ENCODE data around the gene LHX3. TPM values are rescaled to one million over a fixed set of nuclear protein-coding genes. Genes with fewer than 3 reads are reported as not detected.

Gene LHX3
- total RNA-seq, 2 donors from 2014 or later = 1.3 TPM; not detected in 1

DNA sequence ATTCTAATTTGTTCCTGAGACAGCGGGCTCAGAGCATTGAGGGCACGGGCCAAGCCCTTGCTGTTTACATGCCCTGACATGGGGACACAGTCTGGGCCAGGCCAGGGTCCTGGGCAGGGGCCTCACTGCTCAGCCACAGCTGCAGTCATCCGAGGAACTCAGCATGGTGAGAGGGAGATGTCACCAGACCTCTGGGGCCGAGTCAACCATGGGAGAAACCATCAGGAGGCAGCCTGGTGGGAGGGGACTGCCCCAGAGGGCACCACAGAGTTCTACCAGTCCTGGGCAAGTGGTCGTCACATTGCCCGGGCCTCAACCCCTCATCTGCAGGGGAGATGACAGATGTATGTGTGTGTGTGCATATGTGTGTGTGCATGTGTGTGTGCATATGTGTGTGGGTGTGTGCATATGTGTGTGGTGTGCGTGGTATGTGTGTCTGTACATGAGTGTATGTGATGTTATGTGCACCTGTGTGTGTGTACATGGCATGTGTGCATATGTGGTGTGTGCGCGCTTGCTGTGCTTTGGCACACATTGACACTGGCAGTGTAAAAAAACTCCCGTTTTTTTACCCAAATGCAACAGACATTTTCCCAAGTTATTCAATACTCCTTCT lies 43.8 kb downstream of the LHX3 start:
- Histone ChIP-seq H3K36me3 (no peaks in the 10 kb centered on the region), H3K4me3 (no peak overlapping the region), H3K4me1 (replicated peaks) (no peaks in the 10 kb centered on the region), H3K27ac (no peak overlapping the region), H3K9me3 (no peaks in the 10 kb centered on the region), H3K27me3 (replicated peaks; ENCODE audit: insufficient read depth) (peaks cover 6% of the 10 kb centered on the region)
- intact Hi-C loops (cut with DNase I) = no loop called here
- DNase-seq (ENCODE audit: low spot score) = no peak
- TF ChIP-seq POLR2AphosphoS5 (IDR thresholded peaks at IDR 0.05) (no peak), POLR2A (IDR thresholded peaks at IDR 0.05) (no peak)
- TF ChIP-seq, protein P1, sequence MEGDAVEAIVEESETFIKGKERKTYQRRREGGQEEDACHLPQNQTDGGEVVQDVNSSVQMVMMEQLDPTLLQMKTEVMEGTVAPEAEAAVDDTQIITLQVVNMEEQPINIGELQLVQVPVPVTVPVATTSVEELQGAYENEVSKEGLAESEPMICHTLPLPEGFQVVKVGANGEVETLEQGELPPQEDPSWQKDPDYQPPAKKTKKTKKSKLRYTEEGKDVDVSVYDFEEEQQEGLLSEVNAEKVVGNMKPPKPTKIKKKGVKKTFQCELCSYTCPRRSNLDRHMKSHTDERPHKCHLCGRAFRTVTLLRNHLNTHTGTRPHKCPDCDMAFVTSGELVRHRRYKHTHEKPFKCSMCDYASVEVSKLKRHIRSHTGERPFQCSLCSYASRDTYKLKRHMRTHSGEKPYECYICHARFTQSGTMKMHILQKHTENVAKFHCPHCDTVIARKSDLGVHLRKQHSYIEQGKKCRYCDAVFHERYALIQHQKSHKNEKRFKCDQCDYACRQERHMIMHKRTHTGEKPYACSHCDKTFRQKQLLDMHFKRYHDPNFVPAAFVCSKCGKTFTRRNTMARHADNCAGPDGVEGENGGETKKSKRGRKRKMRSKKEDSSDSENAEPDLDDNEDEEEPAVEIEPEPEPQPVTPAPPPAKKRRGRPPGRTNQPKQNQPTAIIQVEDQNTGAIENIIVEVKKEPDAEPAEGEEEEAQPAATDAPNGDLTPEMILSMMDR (IDR thresholded peaks at IDR 0.05) = no peak
- 78% methylated on average over 10 of the region's 10 CpGs for WGBS

DNA sequence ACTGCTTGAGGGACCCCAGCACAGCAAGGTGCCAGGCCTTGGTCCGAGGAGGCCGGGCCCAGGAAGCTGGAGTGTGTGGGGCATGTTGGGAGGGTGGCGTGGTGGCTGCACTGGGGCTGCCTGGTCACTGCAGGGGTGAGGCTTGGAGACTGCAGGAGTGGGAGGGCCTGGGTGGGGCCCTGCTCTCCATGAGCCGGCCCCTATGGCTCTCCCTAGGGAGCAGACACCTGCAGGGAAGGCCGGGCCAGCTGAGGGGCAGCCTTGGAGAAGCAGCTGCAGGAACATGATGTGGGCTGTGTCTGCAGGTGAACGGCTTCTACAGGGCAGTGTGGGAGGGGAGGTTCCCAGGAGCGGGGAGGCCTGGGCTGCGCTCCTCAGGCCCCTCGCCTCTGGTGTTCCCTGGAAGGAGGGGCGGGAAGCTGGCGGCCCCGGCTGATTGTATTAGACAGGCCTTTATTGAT lies 44.5 kb downstream of the LHX3 start:
- whole genome bisulfite sequencing = 76% methylated on average over 11 of the region's 12 CpGs
- no peak overlapping the region for H3K27ac ChIP-seq
- DNase-seq (ENCODE audit: low spot score) = no peak
- H3K9me3 ChIP-seq = no peaks in the 10 kb centered on the region
- intact Hi-C loops (cut with DNase I) = no loop called here
- no peak overlapping the region for H3K4me3 ChIP-seq
- peaks cover 9% of the 10 kb centered on the region for H3K27me3 ChIP-seq (replicated peaks; ENCODE audit: insufficient read depth)
- H3K36me3 ChIP-seq = no peaks in the 10 kb centered on the region
- TF ChIP-seq POLR2A (IDR thresholded peaks at IDR 0.05) (no peak), POLR2AphosphoS5 (IDR thresholded peaks at IDR 0.05) (no peak)
- TF ChIP-seq, protein P1 (IDR thresholded peaks at IDR 0.05) = no peak
- no peaks in the 10 kb centered on the region for H3K4me1 ChIP-seq (replicated peaks)

DNA sequence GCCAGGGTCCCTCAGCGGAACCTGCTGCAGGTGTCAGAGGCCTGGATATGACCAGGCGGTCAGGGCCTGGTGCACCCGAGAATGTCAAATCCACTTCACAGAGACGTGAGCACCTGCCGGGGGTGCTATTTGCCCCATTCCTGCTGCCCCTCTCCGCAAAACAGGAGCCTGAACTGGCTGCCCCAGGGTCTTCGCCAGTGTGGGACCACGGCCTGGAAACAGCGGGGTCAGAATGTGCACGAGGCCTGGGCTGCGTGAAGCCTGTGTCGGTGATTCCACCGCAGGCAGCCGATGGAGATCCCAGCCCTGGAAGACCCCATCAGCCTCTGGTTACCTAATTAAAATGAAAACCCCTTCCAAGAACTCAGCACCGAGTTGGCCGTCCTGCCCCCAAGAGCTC lies 45.1 kb downstream of the LHX3 start:
- peaks cover 11% of the 10 kb centered on the region for H3K27me3 ChIP-seq (replicated peaks; ENCODE audit: insufficient read depth)
- intact Hi-C loops (cut with DNase I) = no loop called here
- DNase-seq (ENCODE audit: low spot score) = no peak
- no peak overlapping the region for H3K27ac ChIP-seq
- no peak for TF ChIP-seq POLR2AphosphoS5 (IDR thresholded peaks at IDR 0.05)
- H3K9me3 ChIP-seq = no peaks in the 10 kb centered on the region
- no peaks in the 10 kb centered on the region for H3K36me3 ChIP-seq
- no peak overlapping the region for H3K4me3 ChIP-seq
- H3K4me1 ChIP-seq (replicated peaks) = no peaks in the 10 kb centered on the region
- WGBS = 92% methylated on average over 16 of the region's 16 CpGs

- no peak overlapping the region for H3K4me3 ChIP-seq
- TF ChIP-seq POLR2AphosphoS5 (IDR thresholded peaks at IDR 0.05) = no peak
- TF ChIP-seq POLR2A (IDR thresholded peaks at IDR 0.05) = no peak
- TF ChIP-seq, protein P1 (IDR thresholded peaks at IDR 0.05) = no peak
- H3K27ac ChIP-seq = no peak overlapping the region
- H3K36me3 ChIP-seq = no peaks in the 10 kb centered on the region
- intact Hi-C loops (cut with DNase I) = no loop called here
- H3K9me3 ChIP-seq = no peaks in the 10 kb centered on the region
- H3K27me3 ChIP-seq (replicated peaks; ENCODE audit: insufficient read depth) = peaks cover 11% of the 10 kb centered on the region
- no peak for DNase-seq (ENCODE audit: low spot score)
- 81% methylated on average over 15 of the region's 20 CpGs for WGBS
- H3K4me1 ChIP-seq (replicated peaks) = no peaks in the 10 kb centered on the region
Observed at GRCh38 chr9:136157477-136158265, 47.3 kb downstream of the LHX3 start.

DNA sequence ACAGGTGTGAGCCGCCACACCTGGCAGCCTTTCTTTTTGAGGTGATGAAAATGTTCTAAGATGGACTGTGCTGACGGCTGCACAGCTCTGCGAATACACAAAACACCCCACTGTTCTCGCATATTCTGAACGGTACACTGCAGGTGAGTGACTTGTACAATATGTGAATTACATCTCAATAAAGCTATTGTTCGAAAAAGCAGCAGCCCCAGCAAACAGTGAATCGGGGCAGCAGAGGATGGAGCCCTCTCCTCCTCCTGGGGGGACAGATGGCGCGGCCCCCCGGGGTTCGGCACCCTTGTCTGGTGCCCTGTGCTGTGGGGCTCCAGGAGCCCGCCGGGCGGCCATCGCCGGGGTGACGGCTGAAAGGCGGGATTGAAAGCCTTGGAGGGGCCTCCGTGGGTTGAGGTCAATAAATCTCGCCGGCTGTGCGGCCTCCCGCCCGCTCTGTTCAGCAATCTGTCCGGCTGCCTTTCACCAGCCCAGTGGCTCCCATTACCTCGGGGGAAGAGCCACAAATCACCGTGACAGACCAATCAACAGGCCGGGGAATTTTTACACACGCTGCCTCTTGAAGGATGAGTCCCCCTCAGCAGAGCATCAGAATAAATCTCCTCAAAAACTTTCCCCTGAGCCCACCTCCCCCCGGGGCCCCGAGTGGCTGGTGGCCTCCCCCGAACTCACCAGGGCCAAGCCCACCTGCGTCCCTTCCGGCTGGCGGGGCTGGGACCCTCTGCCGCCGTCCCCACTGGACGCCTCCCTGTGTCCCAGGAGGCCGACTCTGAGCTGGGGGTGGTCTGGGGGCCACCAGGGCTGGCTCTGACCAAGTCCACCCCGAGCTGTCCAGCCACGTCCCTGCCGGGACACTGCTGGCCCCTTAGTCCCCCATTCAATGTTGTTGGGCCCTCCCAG lies 48.5 kb downstream of the LHX3 start:
- Histone ChIP-seq H3K36me3 (no peaks in the 10 kb centered on the region), H3K27ac (no peak overlapping the region), H3K4me1 (replicated peaks) (no peaks in the 10 kb centered on the region), H3K27me3 (replicated peaks; ENCODE audit: insufficient read depth) (peaks cover 11% of the 10 kb centered on the region), H3K9me3 (no peaks in the 10 kb centered on the region), H3K4me3 (no peak overlapping the region)
- WGBS = 35% methylated on average over 37 of the region's 42 CpGs
- intact Hi-C loops (cut with DNase I) = no loop called here
- DNase-seq (ENCODE audit: low spot score) = no peak
- no peak for TF ChIP-seq POLR2AphosphoS5 (IDR thresholded peaks at IDR 0.05)
- no peak for TF ChIP-seq POLR2A (IDR thresholded peaks at IDR 0.05)
- TF ChIP-seq, protein P1 (IDR thresholded peaks at IDR 0.05) = no peak

All from prostate gland (tissue), 2 donors.